SK-N-SH treated with all-trans-retinoic acid at 6 μM for 48 hours (cell line): ENCODE results near the gene NTSR2.

Experiments used
- ATAC-seq: fragments of 200-7000 bp; cut with Tn5 transposase; 3 replicates; pipeline ENCODE4 v1.9.1; 2020; ENCODE audit warnings: mild to moderate bottlenecking, moderate library complexity
- ARNTL ChIP-seq: fragments of 450-650 bp; formaldehyde crosslinking; IDR thresholded peaks from 2 replicates; pipeline ENCODE4 v1.5.0; 2020; ENCODE audit warnings: low read depth, mild to moderate bottlenecking, moderate library complexity, borderline replicate concordance
- BACH2 ChIP-seq: fragments of 250-450 bp; sonication (Bioruptor Pico); IDR thresholded peaks from 2 replicates; pipeline ENCODE4 v1.9.0; 2021; ENCODE audit warnings: mild to moderate bottlenecking, borderline replicate concordance
- CSDC2 ChIP-seq: fragments of 250-450 bp; sonication (Bioruptor Pico); IDR thresholded peaks from 2 replicates; pipeline ENCODE4 v1.5.0; 2020; ENCODE audit warnings: mild to moderate bottlenecking, moderate library complexity
- ESRRG ChIP-seq: fragments of 250-450 bp; sonication (Bioruptor Pico); IDR thresholded peaks from 2 replicates; pipeline ENCODE4 v1.6.1; 2021; ENCODE audit warnings: mild to moderate bottlenecking
- GLIS3 ChIP-seq: fragments of 250-450 bp; sonication (Bioruptor Pico); IDR thresholded peaks from 2 replicates; pipeline ENCODE4 v1.5.0; 2020; ENCODE audit warnings: mild to moderate bottlenecking, moderate library complexity
- ISL1 ChIP-seq: fragments of 250-450 bp; sonication (Bioruptor Pico); IDR thresholded peaks from 2 replicates; pipeline ENCODE4 v2.1.2; 2022; ENCODE audit warnings: mild to moderate bottlenecking, moderate library complexity
- OSR1 ChIP-seq: fragments of 250-450 bp; sonication (Bioruptor Pico); IDR thresholded peaks from 2 replicates; pipeline ENCODE4 v1.8.0; 2022; ENCODE audit warnings: moderate library complexity, mild to moderate bottlenecking, inconsistent platforms
- PPARA ChIP-seq: fragments of 250-450 bp; sonication (Bioruptor Pico); IDR thresholded peaks from 2 replicates; pipeline ENCODE4 v1.5.0; 2020; ENCODE audit warnings: mild to moderate bottlenecking, borderline replicate concordance
- RARB ChIP-seq: fragments of 250-450 bp; sonication (Bioruptor Pico); IDR thresholded peaks from 2 replicates; pipeline ENCODE4 v1.8.0; 2021; ENCODE audit warnings: mild to moderate bottlenecking, moderate library complexity
- SNAI2 ChIP-seq: fragments of 250-450 bp; sonication (Bioruptor Pico); IDR thresholded peaks from 2 replicates; pipeline ENCODE4 v1.5.0; 2020; ENCODE audit warnings: mild to moderate bottlenecking, moderate library complexity
- TCF4 ChIP-seq: fragments of 250-450 bp; sonication (Bioruptor Pico); IDR thresholded peaks from 2 replicates; pipeline ENCODE4 v1.8.0; 2021; ENCODE audit warnings: mild to moderate bottlenecking, moderate library complexity, borderline replicate concordance
- TOX ChIP-seq: fragments of 250-450 bp; sonication (Bioruptor Pico); IDR thresholded peaks from 2 replicates; pipeline ENCODE4 v1.8.0; 2021; ENCODE audit warnings: mild to moderate bottlenecking, moderate library complexity, borderline replicate concordance
- ZC3H10 ChIP-seq: fragments of 250-450 bp; sonication (Bioruptor Pico); IDR thresholded peaks from 2 replicates; pipeline ENCODE4 v1.5.1; 2021; ENCODE audit warnings: mild to moderate bottlenecking, moderate library complexity
- ZFP3 ChIP-seq: fragments of 250-450 bp; sonication (Bioruptor Pico); IDR thresholded peaks from 2 replicates; pipeline ENCODE4 v1.5.0; 2020; ENCODE audit warnings: mild to moderate bottlenecking, moderate library complexity
- ZFP30 ChIP-seq: fragments of 450-650 bp; formaldehyde crosslinking; IDR thresholded peaks from 2 replicates; pipeline ENCODE4 v1.5.0; 2022; ENCODE audit warnings: mild to moderate bottlenecking, moderate library complexity
- ZNF565 ChIP-seq: fragments of 450-650 bp; formaldehyde crosslinking; conservative IDR thresholded peaks from 2 replicates; pipeline ENCODE4 v1.5.0; 2020; ENCODE audit warnings: low read depth, mild to moderate bottlenecking, moderate library complexity
- ZNF70 ChIP-seq: fragments of 450-650 bp; formaldehyde crosslinking; IDR thresholded peaks from 2 replicates; pipeline ENCODE4 v1.5.0; 2020; ENCODE audit warnings: mild to moderate bottlenecking, moderate library complexity
- ZNF8 ChIP-seq: fragments of 450-650 bp; formaldehyde crosslinking; IDR thresholded peaks from 2 replicates; pipeline ENCODE4 v1.5.0; 2020; ENCODE audit warnings: mild to moderate bottlenecking, moderate library complexity
- TF ChIP-seq, protein P1 (sequence below): fragments of 250-450 bp; sonication (Bioruptor Pico); IDR thresholded peaks from 2 replicates; pipeline ENCODE4 v1.5.1; 2021; ENCODE audit warnings: mild to moderate bottlenecking, moderate library complexity
- TF ChIP-seq, protein P2 (sequence below): fragments of 250-450 bp; sonication (Bioruptor Pico); IDR thresholded peaks from 2 replicates; pipeline ENCODE4 v1.8.0; 2021; ENCODE audit warnings: low read depth, mild to moderate bottlenecking, moderate library complexity, borderline replicate concordance
- TF ChIP-seq, protein P3 (sequence below): fragments of 250-450 bp; sonication (Bioruptor Pico); IDR thresholded peaks from 2 replicates; pipeline ENCODE4 v1.8.0; 2020; ENCODE audit warnings: mild to moderate bottlenecking, moderate library complexity, borderline replicate concordance
- TF ChIP-seq, protein P4 (sequence below): fragments of 250-450 bp; sonication (Bioruptor Pico); IDR thresholded peaks from 2 replicates; pipeline ENCODE4 v1.5.1; 2020; ENCODE audit warnings: low read depth, mild to moderate bottlenecking, moderate library complexity
- TF ChIP-seq, protein P5 (sequence below): fragments of 250-450 bp; sonication (Bioruptor Pico); IDR thresholded peaks from 2 replicates; pipeline ENCODE4 v1.5.0; 2020; ENCODE audit warnings: mild to moderate bottlenecking, moderate library complexity

The NTSR2 gene

DNA sequence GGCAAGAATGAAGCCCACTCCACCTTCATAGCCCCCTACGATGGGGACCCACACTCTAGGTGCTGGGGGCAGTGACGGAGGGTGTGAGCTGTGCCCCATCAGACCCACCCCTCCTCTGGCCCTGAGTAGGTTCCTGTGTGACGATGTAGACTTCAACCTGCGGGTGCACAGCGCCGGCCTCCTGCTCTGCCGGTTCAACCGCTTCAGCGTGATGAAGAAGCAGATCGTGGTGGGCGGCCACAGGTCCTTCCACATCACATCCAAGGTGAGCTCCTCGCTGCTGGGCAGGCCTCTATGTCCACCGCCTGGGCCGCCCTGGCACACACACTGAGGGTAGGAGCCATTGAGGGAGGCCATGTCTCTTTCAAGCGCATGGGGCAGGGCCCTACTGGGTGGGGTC lies 34.9 kb downstream of the NTSR2 start:
- ATAC-seq = no peak
- TF ChIP-seq RARB (CRISPR knock-in tag) (no peak), ZNF8 (CRISPR knock-in tag) (no peak), ARNTL (CRISPR knock-in tag) (no peak), ZNF70 (CRISPR knock-in tag) (no peak), ESRRG (no peak), OSR1 (CRISPR knock-in tag) (no peak), TCF4 (CRISPR knock-in tag) (no peak), ZFP30 (no peak), ZNF565 (no peak), TOX (CRISPR knock-in tag) (no peak), BACH2 (CRISPR knock-in tag) (no peak), SNAI2 (CRISPR knock-in tag) (no peak), CSDC2 (CRISPR knock-in tag) (no peak), PPARA (no peak), ZFP3 (no peak), ISL1 (CRISPR knock-in tag) (no peak), GLIS3 (no peak)
- TF ChIP-seq, protein P1, sequence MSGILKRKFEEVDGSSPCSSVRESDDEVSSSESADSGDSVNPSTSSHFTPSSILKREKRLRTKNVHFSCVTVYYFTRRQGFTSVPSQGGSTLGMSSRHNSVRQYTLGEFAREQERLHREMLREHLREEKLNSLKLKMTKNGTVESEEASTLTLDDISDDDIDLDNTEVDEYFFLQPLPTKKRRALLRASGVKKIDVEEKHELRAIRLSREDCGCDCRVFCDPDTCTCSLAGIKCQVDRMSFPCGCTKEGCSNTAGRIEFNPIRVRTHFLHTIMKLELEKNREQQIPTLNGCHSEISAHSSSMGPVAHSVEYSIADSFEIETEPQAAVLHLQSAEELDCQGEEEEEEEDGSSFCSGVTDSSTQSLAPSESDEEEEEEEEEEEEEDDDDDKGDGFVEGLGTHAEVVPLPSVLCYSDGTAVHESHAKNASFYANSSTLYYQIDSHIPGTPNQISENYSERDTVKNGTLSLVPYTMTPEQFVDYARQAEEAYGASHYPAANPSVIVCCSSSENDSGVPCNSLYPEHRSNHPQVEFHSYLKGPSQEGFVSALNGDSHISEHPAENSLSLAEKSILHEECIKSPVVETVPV (CRISPR knock-in tag) = no peak
- TF ChIP-seq, protein P2, sequence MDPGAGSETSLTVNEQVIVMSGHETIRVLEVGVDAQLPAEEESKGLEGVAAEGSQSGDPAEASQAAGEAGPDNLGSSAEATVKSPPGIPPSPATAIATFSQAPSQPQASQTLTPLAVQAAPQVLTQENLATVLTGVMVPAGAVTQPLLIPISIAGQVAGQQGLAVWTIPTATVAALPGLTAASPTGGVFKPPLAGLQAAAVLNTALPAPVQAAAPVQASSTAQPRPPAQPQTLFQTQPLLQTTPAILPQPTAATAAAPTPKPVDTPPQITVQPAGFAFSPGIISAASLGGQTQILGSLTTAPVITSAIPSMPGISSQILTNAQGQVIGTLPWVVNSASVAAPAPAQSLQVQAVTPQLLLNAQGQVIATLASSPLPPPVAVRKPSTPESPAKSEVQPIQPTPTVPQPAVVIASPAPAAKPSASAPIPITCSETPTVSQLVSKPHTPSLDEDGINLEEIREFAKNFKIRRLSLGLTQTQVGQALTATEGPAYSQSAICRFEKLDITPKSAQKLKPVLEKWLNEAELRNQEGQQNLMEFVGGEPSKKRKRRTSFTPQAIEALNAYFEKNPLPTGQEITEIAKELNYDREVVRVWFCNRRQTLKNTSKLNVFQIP (CRISPR knock-in tag) = no peak
- TF ChIP-seq, protein P3, sequence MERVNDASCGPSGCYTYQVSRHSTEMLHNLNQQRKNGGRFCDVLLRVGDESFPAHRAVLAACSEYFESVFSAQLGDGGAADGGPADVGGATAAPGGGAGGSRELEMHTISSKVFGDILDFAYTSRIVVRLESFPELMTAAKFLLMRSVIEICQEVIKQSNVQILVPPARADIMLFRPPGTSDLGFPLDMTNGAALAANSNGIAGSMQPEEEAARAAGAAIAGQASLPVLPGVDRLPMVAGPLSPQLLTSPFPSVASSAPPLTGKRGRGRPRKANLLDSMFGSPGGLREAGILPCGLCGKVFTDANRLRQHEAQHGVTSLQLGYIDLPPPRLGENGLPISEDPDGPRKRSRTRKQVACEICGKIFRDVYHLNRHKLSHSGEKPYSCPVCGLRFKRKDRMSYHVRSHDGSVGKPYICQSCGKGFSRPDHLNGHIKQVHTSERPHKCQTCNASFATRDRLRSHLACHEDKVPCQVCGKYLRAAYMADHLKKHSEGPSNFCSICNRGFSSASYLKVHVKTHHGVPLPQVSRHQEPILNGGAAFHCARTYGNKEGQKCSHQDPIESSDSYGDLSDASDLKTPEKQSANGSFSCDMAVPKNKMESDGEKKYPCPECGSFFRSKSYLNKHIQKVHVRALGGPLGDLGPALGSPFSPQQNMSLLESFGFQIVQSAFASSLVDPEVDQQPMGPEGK (CRISPR knock-in tag) = no peak

DNA sequence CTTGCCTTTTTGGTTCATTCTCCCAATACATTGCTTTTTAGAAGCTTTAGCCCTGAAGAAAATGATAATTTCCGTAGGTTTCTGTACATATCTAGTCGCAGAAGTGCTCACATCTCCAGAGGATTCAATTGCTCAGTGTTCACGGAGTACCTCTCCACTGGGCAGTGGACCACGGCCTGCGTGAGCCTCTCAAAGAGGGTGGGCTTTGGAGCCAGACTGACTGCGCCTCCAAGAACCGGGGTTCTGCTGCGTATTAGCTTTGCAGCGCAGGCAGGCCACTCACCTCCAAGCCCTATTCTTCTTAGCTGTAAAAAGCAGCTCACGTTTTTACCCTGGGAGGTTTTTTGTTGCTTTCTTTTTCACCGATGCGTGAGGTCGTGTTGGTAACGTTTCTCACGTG lies 35.4 kb downstream of the NTSR2 start:
- TF ChIP-seq BACH2 (CRISPR knock-in tag) (no peak), PPARA (no peak), ZNF565 (no peak)
- TF ChIP-seq, protein P4, sequence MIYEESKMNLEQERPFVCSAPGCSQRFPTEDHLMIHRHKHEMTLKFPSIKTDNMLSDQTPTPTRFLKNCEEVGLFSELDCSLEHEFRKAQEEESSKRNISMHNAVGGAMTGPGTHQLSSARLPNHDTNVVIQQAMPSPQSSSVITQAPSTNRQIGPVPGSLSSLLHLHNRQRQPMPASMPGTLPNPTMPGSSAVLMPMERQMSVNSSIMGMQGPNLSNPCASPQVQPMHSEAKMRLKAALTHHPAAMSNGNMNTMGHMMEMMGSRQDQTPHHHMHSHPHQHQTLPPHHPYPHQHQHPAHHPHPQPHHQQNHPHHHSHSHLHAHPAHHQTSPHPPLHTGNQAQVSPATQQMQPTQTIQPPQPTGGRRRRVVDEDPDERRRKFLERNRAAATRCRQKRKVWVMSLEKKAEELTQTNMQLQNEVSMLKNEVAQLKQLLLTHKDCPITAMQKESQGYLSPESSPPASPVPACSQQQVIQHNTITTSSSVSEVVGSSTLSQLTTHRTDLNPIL (CRISPR knock-in tag) = no peak
- TF ChIP-seq, protein P5, sequence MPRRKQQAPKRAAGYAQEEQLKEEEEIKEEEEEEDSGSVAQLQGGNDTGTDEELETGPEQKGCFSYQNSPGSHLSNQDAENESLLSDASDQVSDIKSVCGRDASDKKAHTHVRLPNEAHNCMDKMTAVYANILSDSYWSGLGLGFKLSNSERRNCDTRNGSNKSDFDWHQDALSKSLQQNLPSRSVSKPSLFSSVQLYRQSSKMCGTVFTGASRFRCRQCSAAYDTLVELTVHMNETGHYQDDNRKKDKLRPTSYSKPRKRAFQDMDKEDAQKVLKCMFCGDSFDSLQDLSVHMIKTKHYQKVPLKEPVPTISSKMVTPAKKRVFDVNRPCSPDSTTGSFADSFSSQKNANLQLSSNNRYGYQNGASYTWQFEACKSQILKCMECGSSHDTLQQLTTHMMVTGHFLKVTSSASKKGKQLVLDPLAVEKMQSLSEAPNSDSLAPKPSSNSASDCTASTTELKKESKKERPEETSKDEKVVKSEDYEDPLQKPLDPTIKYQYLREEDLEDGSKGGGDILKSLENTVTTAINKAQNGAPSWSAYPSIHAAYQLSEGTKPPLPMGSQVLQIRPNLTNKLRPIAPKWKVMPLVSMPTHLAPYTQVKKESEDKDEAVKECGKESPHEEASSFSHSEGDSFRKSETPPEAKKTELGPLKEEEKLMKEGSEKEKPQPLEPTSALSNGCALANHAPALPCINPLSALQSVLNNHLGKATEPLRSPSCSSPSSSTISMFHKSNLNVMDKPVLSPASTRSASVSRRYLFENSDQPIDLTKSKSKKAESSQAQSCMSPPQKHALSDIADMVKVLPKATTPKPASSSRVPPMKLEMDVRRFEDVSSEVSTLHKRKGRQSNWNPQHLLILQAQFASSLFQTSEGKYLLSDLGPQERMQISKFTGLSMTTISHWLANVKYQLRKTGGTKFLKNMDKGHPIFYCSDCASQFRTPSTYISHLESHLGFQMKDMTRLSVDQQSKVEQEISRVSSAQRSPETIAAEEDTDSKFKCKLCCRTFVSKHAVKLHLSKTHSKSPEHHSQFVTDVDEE (CRISPR knock-in tag) = no peak
- no peak for ATAC-seq

DNA sequence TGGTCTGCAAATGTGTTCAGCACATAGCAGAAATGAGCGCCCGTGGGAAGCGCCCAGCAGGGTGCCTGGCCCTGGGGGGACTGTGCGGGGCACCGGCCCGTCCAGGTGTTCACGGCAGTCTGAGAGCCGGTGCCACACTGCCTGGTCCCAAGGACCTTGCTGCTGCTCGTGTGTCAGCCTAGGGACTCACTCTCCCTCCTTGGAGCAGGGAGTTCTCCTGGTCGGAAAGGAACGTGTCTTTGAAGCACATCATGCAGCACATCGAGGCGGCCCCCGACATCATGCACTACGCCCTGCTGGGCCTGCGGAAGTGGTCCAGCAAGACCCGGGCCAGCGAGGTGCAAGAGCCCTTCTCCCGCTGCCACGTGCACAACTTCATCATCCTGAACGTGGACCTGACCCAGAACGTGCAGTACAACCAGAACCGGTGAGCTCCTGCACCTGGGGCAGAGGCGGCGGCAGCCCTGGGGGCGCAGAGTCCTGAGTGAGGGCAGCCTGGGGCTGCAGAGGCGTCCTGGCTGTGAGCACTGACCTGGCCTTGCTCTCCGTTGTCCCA lies 36.0 kb downstream of the NTSR2 start:
- no peak for ATAC-seq
- TF ChIP-seq ZNF8 (CRISPR knock-in tag) (no peak), SNAI2 (CRISPR knock-in tag) (no peak), ISL1 (CRISPR knock-in tag) (no peak), ZFP30 (no peak), GLIS3 (no peak), ESRRG (no peak), ZNF70 (CRISPR knock-in tag) (no peak), ZNF565 (no peak), ZC3H10 (CRISPR knock-in tag) (no peak), OSR1 (CRISPR knock-in tag) (no peak), TCF4 (CRISPR knock-in tag) (no peak)
- TF ChIP-seq, protein P4 (CRISPR knock-in tag) = no peak
- TF ChIP-seq, protein P2 (CRISPR knock-in tag) = no peak
